ENCODE measurements around the gene TNFSF11.

TNFSF11 gene

GRCh38 chr13:42625611-42626010 is 51.7 kb downstream of the TNFSF11 start:
- Histone ChIP-seq H3K27ac (ENCODE audit: low read depth, low read length) (no peak overlapping the region), H3K9me2 (replicated peaks; ENCODE audit: control insufficient read depth, low read length) (no peaks in the 10 kb centered on the region)

DNA sequence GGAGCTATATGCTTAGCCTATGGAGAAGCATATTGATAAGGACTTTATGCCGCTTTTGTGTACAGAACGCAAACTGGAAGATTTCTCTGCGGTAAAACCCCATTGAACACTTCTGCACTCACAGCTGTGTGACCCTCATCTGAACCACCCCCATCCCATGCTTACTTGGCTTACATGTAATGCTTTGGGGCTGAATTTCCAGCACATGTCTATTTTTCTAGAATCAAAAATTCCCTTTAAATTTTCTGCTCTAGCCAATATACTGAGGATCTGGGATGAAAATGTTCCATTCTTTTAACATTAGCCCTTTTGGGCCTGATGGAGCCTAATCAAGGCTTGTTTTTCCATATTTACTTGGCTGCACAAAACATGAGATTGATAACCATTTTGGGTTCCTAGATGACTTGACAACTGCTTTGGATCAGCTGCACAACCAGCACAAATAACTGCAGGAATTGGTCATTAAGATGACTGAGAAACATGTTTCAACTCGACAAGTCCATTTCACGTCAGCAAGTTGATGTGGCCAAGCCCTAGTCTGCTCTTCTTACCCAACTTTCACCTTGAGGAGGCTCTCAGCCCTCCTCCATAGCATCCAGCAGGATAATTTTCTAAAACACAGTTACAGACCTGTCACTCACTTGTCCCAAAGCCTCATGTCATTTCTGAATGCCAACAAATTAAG is 52.4 kb downstream of the TNFSF11 start:
- Histone ChIP-seq H3K27me3 (ENCODE audit: control insufficient read depth, low read length) (0 out of 2 replicates have a peak, but pooled peaks cover 2% of the 10 kb centered on the region), H3K4me2 (ENCODE audit: low read length) (no peak overlapping the region), H3K27ac (ENCODE audit: low read depth, low read length) (no peak overlapping the region), H3K9me3 (ENCODE audit: control insufficient read depth, insufficient read depth, low read length) (no peaks in the 10 kb centered on the region), H3K4me3 (ENCODE audit: low read length) (no peak overlapping the region), H3K4me1 (ENCODE audit: control insufficient read depth, low read length) (no peaks in the 10 kb centered on the region), H3K79me2 (ENCODE audit: control insufficient read depth, low read length) (no peaks in the 10 kb centered on the region), H3F3A (ENCODE audit: control insufficient read depth, insufficient read depth) (no peaks in the 10 kb centered on the region), H4K20me1 (ENCODE audit: control insufficient read depth, insufficient read depth, low read depth, low read length) (no peaks in the 10 kb centered on the region), H3K36me3 (ENCODE audit: control insufficient read depth, low read length) (no peaks in the 10 kb centered on the region), H3K9me2 (replicated peaks; ENCODE audit: control insufficient read depth, low read length) (no peaks in the 10 kb centered on the region)
- no peak for TF ChIP-seq CTCF (IDR thresholded peaks at IDR 0.05; ENCODE audit: low read depth, low read length, poor library complexity, severe bottlenecking)
- no peak for TF ChIP-seq EZH2phosphoT487 (IDR thresholded peaks at IDR 0.05; ENCODE audit: borderline replicate concordance, low read length)

More at GRCh38 chr13:42625611-42626010, 51.7 kb downstream of the TNFSF11 start:
- Histone ChIP-seq H3K4me3 (ENCODE audit: low read length) (no peak overlapping the region), H3K27me3 (ENCODE audit: control insufficient read depth, low read length) (0 out of 2 replicates have a peak, but pooled peaks cover 2% of the 10 kb centered on the region), H3K4me1 (ENCODE audit: control insufficient read depth, low read length) (no peaks in the 10 kb centered on the region), H3F3A (ENCODE audit: control insufficient read depth, insufficient read depth) (no peaks in the 10 kb centered on the region), H4K20me1 (ENCODE audit: control insufficient read depth, insufficient read depth, low read depth, low read length) (no peaks in the 10 kb centered on the region), H3K4me2 (ENCODE audit: low read length) (no peak overlapping the region), H3K9me3 (ENCODE audit: control insufficient read depth, insufficient read depth, low read length) (no peaks in the 10 kb centered on the region), H3K79me2 (ENCODE audit: control insufficient read depth, low read length) (no peaks in the 10 kb centered on the region), H3K36me3 (ENCODE audit: control insufficient read depth, low read length) (no peaks in the 10 kb centered on the region)
- no peak for TF ChIP-seq EZH2phosphoT487 (IDR thresholded peaks at IDR 0.05; ENCODE audit: borderline replicate concordance, low read length)
- TF ChIP-seq CTCF (IDR thresholded peaks at IDR 0.05; ENCODE audit: low read depth, low read length, poor library complexity, severe bottlenecking), result no peak

- H3K9me3 ChIP-seq (ENCODE audit: control insufficient read depth, insufficient read depth, low read length), result no peaks in the 10 kb centered on the region
- H3K27me3 ChIP-seq (ENCODE audit: control insufficient read depth, low read length), result 0 out of 2 replicates have a peak, but pooled peaks cover 2% of the 10 kb centered on the region
- no peak overlapping the region for H3K4me2 ChIP-seq (ENCODE audit: low read length)
- no peak for TF ChIP-seq EZH2phosphoT487 (IDR thresholded peaks at IDR 0.05; ENCODE audit: borderline replicate concordance, low read length)
- TF ChIP-seq CTCF (IDR thresholded peaks at IDR 0.05; ENCODE audit: low read depth, low read length, poor library complexity, severe bottlenecking), result no peak
- no peaks in the 10 kb centered on the region for H3F3A ChIP-seq (ENCODE audit: control insufficient read depth, insufficient read depth)
- H3K4me3 ChIP-seq (ENCODE audit: low read length), result no peak overlapping the region
- H3K36me3 ChIP-seq (ENCODE audit: control insufficient read depth, low read length), result no peaks in the 10 kb centered on the region
- H3K4me1 ChIP-seq (ENCODE audit: control insufficient read depth, low read length), result no peaks in the 10 kb centered on the region
- no peaks in the 10 kb centered on the region for H3K79me2 ChIP-seq (ENCODE audit: control insufficient read depth, low read length)
- no peaks in the 10 kb centered on the region for H3K9me2 ChIP-seq (replicated peaks; ENCODE audit: control insufficient read depth, low read length)
- H4K20me1 ChIP-seq (ENCODE audit: control insufficient read depth, insufficient read depth, low read depth, low read length), result no peaks in the 10 kb centered on the region
- H3K27ac ChIP-seq (ENCODE audit: low read depth, low read length), result no peak overlapping the region
Measured at GRCh38 chr13:42628666-42629065, 54.7 kb downstream of the TNFSF11 start.

Measured in DOHH2 (cell line).